ENCODE measurements around the gene FKBP5.
"Not testable (repeated sequence)": the region's sequence is repeated elsewhere in the genome, so short reads cannot be mapped to it uniquely, and the experiment has no call there.

FKBP5 gene

GRCh38 chr6:35544769-35545361, 143.8 kb downstream of the FKBP5 start:
- no peak for DNase-seq (ENCODE audit: low read depth in 2 of 2)

DNA sequence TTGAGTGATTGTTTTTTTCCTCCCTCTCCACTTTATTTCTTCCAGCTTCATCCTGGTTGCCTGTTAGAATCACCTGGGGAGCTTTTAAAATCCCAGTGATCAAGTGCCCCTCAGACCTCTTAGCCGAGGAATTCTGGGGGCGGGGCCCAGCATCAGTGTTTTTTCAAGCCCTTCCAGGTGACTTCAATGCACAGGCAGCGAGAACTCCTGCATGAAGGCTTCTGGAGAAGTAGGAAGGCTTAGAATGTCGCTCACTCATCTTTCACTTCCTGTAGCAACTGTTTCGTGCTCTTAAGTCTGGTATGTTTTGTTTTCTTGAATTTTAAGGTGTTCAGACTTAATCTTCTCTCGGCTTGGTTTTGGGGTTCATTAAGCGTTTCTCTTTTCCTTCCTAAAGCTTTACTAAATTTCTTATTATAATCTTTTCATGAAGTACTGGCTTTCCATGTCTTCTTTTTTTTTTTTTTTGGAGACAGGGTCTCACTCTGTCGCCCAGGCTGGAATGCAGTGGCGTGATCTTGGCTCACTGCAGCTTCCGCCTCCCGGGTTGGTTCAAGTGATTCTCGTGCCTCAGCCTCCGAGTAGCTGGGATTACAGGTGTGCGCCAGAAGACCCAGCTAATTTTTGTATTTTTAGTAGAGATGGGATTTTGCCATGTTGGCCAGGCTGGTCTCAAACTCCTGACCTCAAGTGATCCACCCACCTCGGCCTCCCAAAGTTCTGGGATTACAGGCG, 145.1 kb downstream of the FKBP5 start:
- DNase-seq (ENCODE audit: low read depth in 2 of 2): no peak

DNA sequence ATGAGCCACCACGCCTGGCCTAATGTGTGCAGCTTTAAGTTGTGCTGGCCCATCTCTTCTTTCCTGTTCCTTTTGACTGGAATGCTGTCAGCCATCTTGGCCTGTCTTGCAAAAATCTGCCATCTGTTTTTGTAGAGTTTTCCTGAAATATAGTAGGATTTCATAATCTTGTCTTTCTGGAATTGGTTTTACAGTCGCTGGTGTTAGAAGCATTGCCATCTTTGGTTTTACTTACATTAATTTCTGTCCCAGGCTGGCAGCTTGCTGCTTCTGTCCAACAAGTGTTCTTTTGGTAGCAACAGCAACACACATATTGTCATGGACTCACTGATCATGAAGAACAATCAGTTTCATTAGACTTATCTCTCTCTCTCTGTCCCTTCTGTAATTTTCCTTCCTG, 146.9 kb downstream of the FKBP5 start:
- no peak for DNase-seq (ENCODE audit: low read depth in 2 of 2)

DNA sequence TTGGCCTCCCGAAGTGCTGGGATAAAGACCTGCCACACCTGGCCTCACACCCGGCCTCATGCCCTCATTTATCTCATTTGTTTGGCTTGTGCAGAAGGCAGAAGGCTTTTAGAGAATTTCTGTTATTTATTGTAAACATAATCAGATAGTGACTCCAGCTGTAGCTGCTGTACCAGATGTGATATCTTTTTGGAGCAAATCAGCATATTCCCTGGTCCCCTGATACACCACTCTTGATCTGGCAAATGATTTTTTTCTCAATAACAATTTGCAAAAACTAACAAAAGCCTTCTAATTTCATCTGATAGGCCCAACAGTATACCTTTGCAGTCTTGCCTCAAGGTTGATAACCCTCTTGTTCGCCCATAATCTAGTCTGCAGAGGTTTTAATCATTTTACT, 149.5 kb downstream of the FKBP5 start:
- DNase-seq (ENCODE audit: low read depth in 2 of 2): no peak

GRCh38 chr6:35535847-35536246, 152.9 kb downstream of the FKBP5 start:
- not testable (repeated sequence) for DNase-seq (ENCODE audit: low read depth in 2 of 2)

DNA sequence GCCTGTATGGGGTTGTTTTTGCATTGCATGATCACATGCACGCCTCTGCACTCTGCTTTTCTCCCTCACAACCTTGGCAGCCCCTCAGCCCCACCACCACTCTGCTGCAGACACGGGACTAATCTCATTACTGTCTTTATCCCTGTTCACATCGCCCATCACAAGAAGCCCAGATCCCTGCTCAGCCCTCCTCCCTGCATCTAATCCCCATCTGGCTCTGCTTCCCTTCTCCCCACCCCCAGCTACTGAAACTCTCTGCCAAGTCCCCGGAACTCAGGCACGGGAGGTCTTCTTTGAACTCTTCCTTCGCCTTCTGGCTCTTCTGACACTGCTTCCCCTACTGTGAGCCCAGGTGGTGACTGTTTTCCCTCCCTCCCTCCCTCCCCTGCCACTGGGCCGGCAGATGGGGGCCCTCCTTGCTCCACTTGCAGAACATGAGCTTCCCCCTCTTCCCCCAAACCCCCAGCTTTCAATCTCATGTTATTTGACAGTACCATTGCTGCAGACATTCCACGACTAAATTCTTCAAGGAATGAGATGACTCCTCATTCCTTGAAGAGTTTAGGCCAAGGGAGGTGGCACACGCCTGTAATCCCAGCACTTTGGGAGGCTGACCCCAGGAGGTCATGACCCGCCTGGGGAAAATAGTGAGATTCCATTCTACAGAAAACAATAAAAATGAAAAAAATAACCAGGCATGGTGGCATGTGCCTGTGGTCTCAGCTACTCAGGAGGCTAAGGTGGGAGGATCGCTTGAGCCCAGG, 154.1 kb downstream of the FKBP5 start:
- DNase-seq (ENCODE audit: low read depth in 2 of 2): no peak

GRCh38 chr6:35533981-35534380, 154.7 kb downstream of the FKBP5 start:
- DNase-seq (ENCODE audit: low read depth in 2 of 2): no peak

GRCh38 chr6:35532126-35532525, 156.6 kb downstream of the FKBP5 start:
- no peak for DNase-seq (ENCODE audit: low read depth in 2 of 2)

- no peak for DNase-seq (ENCODE audit: low read depth in 2 of 2)
Measured at GRCh38 chr6:35524380-35525020, 164.2 kb downstream of the FKBP5 start.

Measured in stimulated activated CD8-positive, alpha-beta memory T cell treated with anti-CD3 and anti-CD28 coated beads, Interleukin-2, amount 100 ng/mL, for 48 hours (primary cell).